Suprapubic skin (tissue), 4 donors: ENCODE results near the gene INF2. TPM values are rescaled to one million over a fixed set of nuclear protein-coding genes. Genes with fewer than 3 reads are reported as not detected.
A peak's percentile ranks its signal among the peaks of the same experiment; 100 is the strongest.

ENCODE experiments used
- DNase-seq, 2 donors: peaks; one replicate each; pipeline ENCODE4 v3.0.0-alpha.2; 2019; ENCODE audit warnings: low spot score in 2 of 2
- H3K27ac ChIP-seq: fragments of 200-600 bp; sonication (generic); one replicate; pipeline ENCODE4 v1.5.1; 2019
- H3K27me3 ChIP-seq: fragments of 200-600 bp; sonication (generic); one replicate; pipeline ENCODE4 v1.5.1; 2019
- H3K36me3 ChIP-seq: fragments of 200-600 bp; sonication (generic); one replicate; pipeline ENCODE4 v1.5.1; 2019
- H3K4me1 ChIP-seq: fragments of 200-600 bp; sonication (generic); one replicate; pipeline ENCODE4 v1.5.1; 2019
- H3K4me3 ChIP-seq: fragments of 200-600 bp; sonication (generic); one replicate; pipeline ENCODE4 v1.5.1; 2019; ENCODE audit warnings: mild to moderate bottlenecking
- H3K9me3 ChIP-seq: fragments of 200-600 bp; sonication (generic); one replicate; pipeline ENCODE4 v1.5.1; 2019
- CTCF ChIP-seq, 2 donors: fragments of 200-600 bp in 1 of 2; fragments of 450-650 bp in 1 of 2; sonication (generic) in 1 of 2; IDR thresholded peaks; one replicate each; pipeline ENCODE4 v1.5.1; 2016 to 2019; ENCODE audit warnings: antibody characterized with exemption in 2 of 2, mild to moderate bottlenecking in 1 of 2, moderate library complexity in 1 of 2
- EP300 ChIP-seq: sonication (generic); formaldehyde crosslinking; IDR thresholded peaks from one replicate; pipeline ENCODE4 v1.6.1; 2017; ENCODE audit warnings: antibody characterized with exemption
- POLR2A ChIP-seq, 2 donors: fragments of 450-650 bp; IDR thresholded peaks; one replicate each; pipeline ENCODE4 v1.6.1; 2017; ENCODE audit warnings: antibody characterized with exemption in 2 of 2, mild to moderate bottlenecking in 2 of 2, moderate library complexity in 2 of 2
- POLR2AphosphoS5 ChIP-seq, 3 donors: sonication (generic); formaldehyde crosslinking; IDR thresholded peaks; one replicate each; pipeline ENCODE4 v1.6.1; 2017; ENCODE audit warnings: antibody characterized with exemption in 3 of 3
- WGBS: methylation state at CpG from one replicate; pipeline ENCODE4 v1.1.5; 2018; 5-methylcytosine and 5-hydroxymethylcytosine counted together
- total RNA-seq, 4 donors: library from RNA; depleted of rRNA; stranded (reverse); fragments of >200 nt; gene quantifications; one replicate each; pipeline ENCODE4 v1.1.0, GENCODE V29; 2016

The INF2 gene
- total RNA-seq, 4 donors from 2014 or later, result 52.1 to 126 (median 81.8) TPM

GRCh38 chr14:104692261-104692938 is 3.0 kb downstream of the INF2 start:
- Histone ChIP-seq H3K4me1 (peaks cover 96% of the 10 kb centered on the region), H3K9me3 (no peaks in the 10 kb centered on the region), H3K27me3 (no peaks in the 10 kb centered on the region), H3K4me3 (no peak overlapping the region), H3K36me3 (no peaks in the 10 kb centered on the region), H3K27ac (no peak overlapping the region)
- TF ChIP-seq POLR2AphosphoS5 (IDR thresholded peaks at IDR 0.05), result no peak
- TF ChIP-seq POLR2A (IDR thresholded peaks at IDR 0.05), result no peak
- TF ChIP-seq CTCF (IDR thresholded peaks at IDR 0.05), result no peak
- TF ChIP-seq EP300, result no peak
- WGBS, result no CpG with 5 or more reads among the region's 15 CpGs
- no peak for DNase-seq

DNA sequence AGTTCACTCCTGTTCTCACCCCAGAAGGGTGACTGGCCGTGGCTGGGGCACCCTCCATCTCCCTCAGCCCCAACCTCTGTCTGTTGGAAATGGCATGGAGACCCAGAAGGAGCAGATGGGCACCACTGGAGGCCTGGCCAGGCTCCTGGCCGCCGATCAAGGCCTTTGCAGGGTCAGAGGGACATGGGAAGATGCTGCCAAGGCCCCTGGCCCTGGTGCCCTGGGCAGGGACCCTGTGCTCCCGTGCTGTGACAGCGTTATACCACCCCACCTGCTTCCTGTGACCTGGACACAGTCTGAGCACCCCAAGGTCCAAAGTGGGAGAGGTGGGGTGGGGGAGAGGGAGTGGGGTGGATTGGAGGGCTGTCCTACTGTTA is 3.5 kb downstream of the INF2 start:
- WGBS, result 69% methylated on average over 4 of the region's 5 CpGs
- H3K4me3 ChIP-seq, result no peak overlapping the region
- H3K27me3 ChIP-seq, result no peaks in the 10 kb centered on the region
- no peak overlapping the region for H3K27ac ChIP-seq
- peaks cover 96% of the 10 kb centered on the region for H3K4me1 ChIP-seq
- H3K36me3 ChIP-seq, result no peaks in the 10 kb centered on the region
- no peak for DNase-seq
- no peaks in the 10 kb centered on the region for H3K9me3 ChIP-seq
- no peak for TF ChIP-seq CTCF (IDR thresholded peaks at IDR 0.05)
- TF ChIP-seq EP300, result no peak
- TF ChIP-seq POLR2AphosphoS5 (IDR thresholded peaks at IDR 0.05), result no peak
- no peak for TF ChIP-seq POLR2A (IDR thresholded peaks at IDR 0.05)

DNA sequence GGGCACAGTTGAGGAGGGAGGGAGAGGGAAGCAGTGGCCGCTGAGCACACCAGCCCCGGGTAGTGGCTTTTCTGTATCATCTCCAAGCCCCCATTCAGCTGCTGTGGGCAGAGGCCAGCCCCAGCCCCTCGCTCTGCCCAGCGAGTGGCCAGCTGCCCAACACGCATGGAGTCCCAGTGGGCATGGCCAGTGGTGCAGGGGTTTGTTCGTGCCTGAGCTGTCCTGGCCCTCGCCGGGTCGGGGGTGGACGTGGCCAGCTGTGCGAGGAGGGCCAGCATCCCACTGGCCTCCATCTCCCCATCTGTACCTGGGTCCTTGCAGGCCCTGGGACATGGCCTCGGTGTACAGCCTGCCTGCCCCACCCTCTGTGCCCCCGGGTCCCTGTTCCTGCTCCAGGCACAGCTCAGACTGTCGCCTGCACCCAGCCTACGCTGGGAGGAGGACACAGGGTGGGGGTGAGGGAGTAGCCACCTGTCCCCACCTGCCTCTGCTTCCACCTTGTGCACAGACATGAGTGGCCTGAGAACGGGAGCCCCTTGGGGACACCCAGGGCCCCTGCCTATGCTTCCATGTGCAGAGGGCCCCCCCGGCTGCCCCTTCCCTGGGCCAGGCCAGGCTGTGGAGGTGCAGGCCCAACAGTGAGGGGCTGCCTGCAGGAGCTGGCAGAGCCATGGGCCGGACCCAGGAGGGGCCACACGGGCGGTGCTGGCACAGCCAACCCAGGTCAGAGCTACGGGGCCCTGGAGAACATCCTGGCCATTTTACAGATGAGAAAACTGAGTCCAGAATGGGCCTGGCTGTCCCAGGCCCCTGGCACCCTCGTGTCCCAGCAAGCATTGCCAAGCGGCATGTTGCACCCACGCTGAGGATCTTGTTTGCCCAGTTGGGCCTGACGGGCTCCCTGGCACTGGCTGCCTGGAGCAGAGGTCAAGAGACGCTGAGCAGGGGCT is 4.3 kb downstream of the INF2 start:
- DNase-seq, result no peak
- Histone ChIP-seq H3K36me3 (no peaks in the 10 kb centered on the region), H3K9me3 (no peaks in the 10 kb centered on the region), H3K4me3 (no peak overlapping the region), H3K27me3 (no peaks in the 10 kb centered on the region), H3K4me1 (peaks cover 96% of the 10 kb centered on the region), H3K27ac (peak overlapping the region; percentile 34)
- no peak for TF ChIP-seq EP300
- no peak for TF ChIP-seq CTCF (IDR thresholded peaks at IDR 0.05)
- TF ChIP-seq POLR2AphosphoS5 (IDR thresholded peaks at IDR 0.05), result no peak
- no peak for TF ChIP-seq POLR2A (IDR thresholded peaks at IDR 0.05)
- 75% methylated on average over 8 of the region's 26 CpGs for WGBS

DNA sequence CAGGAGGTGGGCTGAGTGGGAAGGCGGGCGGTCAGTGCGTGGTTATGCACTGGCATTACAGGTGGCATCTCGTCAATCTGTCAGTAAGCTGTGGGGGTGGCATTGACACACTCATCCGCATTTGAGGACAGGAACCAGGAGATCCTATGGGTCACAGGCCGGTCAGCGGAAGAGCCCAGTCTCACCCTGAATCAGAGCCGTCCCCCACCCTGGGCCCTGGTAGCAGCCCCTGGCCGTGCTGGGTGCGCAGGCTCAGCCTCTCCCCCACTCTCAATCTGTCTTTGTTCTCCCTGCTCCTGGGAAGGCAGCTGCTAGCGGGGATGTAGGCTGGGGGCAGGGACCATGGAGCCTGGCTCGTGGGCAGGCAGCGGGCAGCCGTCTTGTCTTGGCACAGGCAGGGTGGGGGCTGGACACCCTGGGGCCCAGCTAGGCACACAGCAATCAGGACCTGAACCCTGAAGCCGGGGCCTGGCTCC is 5.1 kb downstream of the INF2 start:
- peak overlapping the region; percentile 34 for H3K27ac ChIP-seq
- no peak overlapping the region for H3K4me3 ChIP-seq
- 29% methylated on average over 1 of the region's 15 CpGs for WGBS

More for the DNA sequence above, 5.1 kb downstream of the INF2 start:
- TF ChIP-seq EP300 (no peak), CTCF (IDR thresholded peaks at IDR 0.05) (no peak), POLR2AphosphoS5 (IDR thresholded peaks at IDR 0.05) (no peak), POLR2A (IDR thresholded peaks at IDR 0.05) (no peak)
- H3K4me1 ChIP-seq, result peaks cover 98% of the 10 kb centered on the region
- H3K27me3 ChIP-seq, result no peaks in the 10 kb centered on the region
- H3K9me3 ChIP-seq, result no peaks in the 10 kb centered on the region
- H3K36me3 ChIP-seq, result no peaks in the 10 kb centered on the region
- DNase-seq, result no peak
